PC-9 (cell line): ENCODE data around the gene KRT15. TPM values are rescaled to one million over a fixed set of nuclear protein-coding genes. Genes with fewer than 3 reads are reported as not detected.

ENCODE experiments used
- BruUV-seq: library from RNA; stranded (reverse); fragments of 400-500 nt; replicated peaks from 2 replicates; lab custom pipeline; 2021; lab: Mats Ljungman, UMichigan
- CTCF ChIA-PET: fragments of 300-600 bp; sonication (Branson Sonifier 250); formaldehyde crosslinking; loops from one replicate; lab custom pipeline; 2022; ENCODE audit warnings: antibody characterized with exemption; lab: Charles Lee
- POLR2A ChIA-PET: fragments of 300-600 bp; sonication (Branson Sonifier 250); formaldehyde crosslinking; loops from one replicate; lab custom pipeline; 2022; ENCODE audit warnings: antibody characterized with exemption; ENCODE audit not compliant: unreplicated experiment; lab: Charles Lee
- DNase-seq, 2 experiments: peaks; one replicate each; pipeline versions ENCODE4 v3.0.0 to v3.0.0-alpha.2; 2015 to 2022; ENCODE audit warnings: mixed read lengths in 1 of 2
- H2AFZ ChIP-seq: fragments of 200-600 bp; sonication (generic); 2 replicates; pipeline ENCODE4 v1.8.1; 2017; ENCODE audit warnings: antibody characterized with exemption
- H3F3A ChIP-seq: fragments of 200-600 bp; sonication (generic); 2 replicates; pipeline ENCODE4 v1.8.1; 2017; ENCODE audit warnings: antibody characterized with exemption, mild to moderate bottlenecking, low read depth; ENCODE audit not compliant: insufficient read depth
- H3K27ac ChIP-seq: fragments of 200-600 bp; sonication (generic); 2 replicates; pipeline ENCODE4 v1.6.1; 2016; ENCODE audit warnings: mixed run types
- H3K27me3 ChIP-seq: fragments of 200-600 bp; sonication (generic); 2 replicates; pipeline ENCODE4 v1.6.1; 2016; ENCODE audit warnings: low read depth, mixed run types; ENCODE audit not compliant: insufficient read depth
- H3K36me3 ChIP-seq: fragments of 200-600 bp; sonication (generic); 2 replicates; pipeline ENCODE4 v1.6.1; 2016; ENCODE audit warnings: low read depth, mixed run types
- H3K4me1 ChIP-seq: fragments of 200-600 bp; sonication (generic); replicated peaks from 2 replicates; pipeline ENCODE4 v1.6.1; 2016; ENCODE audit warnings: mixed run types; ENCODE audit not compliant: insufficient read depth
- H3K4me2 ChIP-seq: fragments of 200-600 bp; sonication (generic); 2 replicates; pipeline ENCODE4 v1.6.1; 2017; ENCODE audit warnings: mixed run types
- H3K4me3 ChIP-seq: fragments of 200-600 bp; sonication (generic); 2 replicates; pipeline ENCODE4 v1.6.1; 2016; ENCODE audit warnings: mixed run types
- H3K79me2 ChIP-seq: fragments of 200-600 bp; sonication (generic); 2 replicates; pipeline ENCODE4 v1.6.1; 2017; ENCODE audit warnings: low read depth, mixed run types
- H3K9me2 ChIP-seq: fragments of 200-600 bp; sonication (generic); 2 replicates; pipeline ENCODE4 v1.8.1; 2017; ENCODE audit warnings: mild to moderate bottlenecking; ENCODE audit not compliant: insufficient read depth
- H3K9me3 ChIP-seq: fragments of 200-600 bp; sonication (generic); 2 replicates; pipeline ENCODE4 v1.8.1; 2016; ENCODE audit warnings: low read depth; ENCODE audit not compliant: insufficient read depth
- H4K20me1 ChIP-seq: fragments of 200-600 bp; sonication (generic); 2 replicates; pipeline ENCODE4 v1.8.1; 2017; ENCODE audit not compliant: insufficient read depth
- EZH2 ChIP-seq: fragments of 200-600 bp; sonication (generic); IDR thresholded peaks from 2 replicates; pipeline ENCODE4 v1.8.0; 2017; ENCODE audit warnings: antibody characterized with exemption, low read depth
- intact Hi-C: fragments of 100-400 bp; cut with micrococcal nuclease; formaldehyde crosslinking; loops from one replicate; pipeline ENCODE4 v1.10.0; 2022; ENCODE audit not compliant: unreplicated experiment
- total RNA-seq: library from RNA; stranded (reverse); gene quantifications from 2 replicates; pipeline ENCODE4 v1.2.3, GENCODE V29; 2021
- TF ChIP-seq, protein P1 (sequence below): fragments of 200-600 bp; sonication (generic); conservative IDR thresholded peaks from 2 replicates; pipeline ENCODE4 v1.6.1; 2017; ENCODE audit warnings: mixed run types, antibody characterized with exemption, mild to moderate bottlenecking, moderate library complexity

Gene KRT15
- total RNA-seq, 1 experiment from 2014 or later, result 41.9 TPM

DNA sequence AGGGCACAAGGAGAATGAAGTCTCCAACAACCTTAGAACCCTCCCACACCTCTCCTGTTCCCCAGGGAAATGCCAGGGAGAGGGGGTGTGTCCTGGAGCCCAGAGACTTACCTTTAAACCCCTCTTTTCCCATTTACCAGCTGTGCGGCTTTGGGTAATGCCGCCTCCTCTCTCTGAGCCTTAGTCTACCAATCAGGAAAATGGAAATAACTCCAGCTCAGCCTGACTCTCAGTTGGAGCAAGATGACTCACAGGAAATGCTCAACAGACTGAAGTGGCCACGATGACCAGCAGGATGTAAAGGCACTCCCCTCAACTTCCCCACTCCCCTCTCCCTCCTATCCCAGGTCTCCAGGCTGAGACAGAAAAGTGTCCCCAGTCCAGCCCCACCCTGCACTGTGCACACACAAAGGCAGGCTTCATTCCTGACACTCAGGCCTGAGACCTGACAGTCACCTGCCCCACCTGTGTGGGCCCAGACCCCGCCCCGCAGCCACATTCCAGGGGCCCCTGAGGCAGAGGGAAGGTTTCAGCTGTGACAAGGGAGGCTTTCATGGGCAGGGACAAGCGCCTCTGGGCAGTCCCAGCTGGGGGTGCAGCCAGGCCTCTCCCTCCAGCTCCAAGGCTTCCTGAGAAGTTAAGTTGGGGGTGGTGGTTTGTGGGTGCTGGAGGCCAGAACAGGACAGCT, 3.0 kb upstream of the KRT15 start:
- no peaks in the 10 kb centered on the region for H3K9me3 ChIP-seq
- DNase-seq, result peak; percentile 97 to 98
- peak overlapping the region; percentile 93; the same call in 1 of the 2 replicates for H3K4me3 ChIP-seq
- H2AFZ ChIP-seq, result no peak overlapping the region
- peaks cover 84% of the 10 kb centered on the region for H3F3A ChIP-seq
- H3K9me2 ChIP-seq, result no peaks in the 10 kb centered on the region
- H3K27me3 ChIP-seq, result no peaks in the 10 kb centered on the region
- ChIA-PET POLR2A (interaction anchor here (0.5 to 5.8 kb wide), 21 partner anchors 9 to 1020 kb away, joined by 3 to 75 read pairs (median 5); partner anchors contain the start of genes KRT13 and TNS4), CTCF (interaction anchor here (0.6 to 4.7 kb wide), 6 partner anchors 14 to 207 kb away, joined by 3 to 51 read pairs (median 6); partner anchors contain the start of gene KRT13)
- peaks cover 29% of the 10 kb centered on the region for H3K36me3 ChIP-seq
- H3K4me2 ChIP-seq, result peak overlapping the region; percentile 98
- peaks cover 81% of the 10 kb centered on the region for H3K4me1 ChIP-seq
- peaks cover 13% of the 10 kb centered on the region for H4K20me1 ChIP-seq
- intact Hi-C loops, result loop anchor here (1.0 to 10.0 kb wide), 3 partner anchors 27 to 612 kb away; no protein-coding TSS in a partner anchor
- H3K79me2 ChIP-seq, result peaks cover 56% of the 10 kb centered on the region
- BruUV-seq, result no TSS peak
- peak overlapping the region; percentile 95 for H3K27ac ChIP-seq
- TF ChIP-seq, protein P1, sequence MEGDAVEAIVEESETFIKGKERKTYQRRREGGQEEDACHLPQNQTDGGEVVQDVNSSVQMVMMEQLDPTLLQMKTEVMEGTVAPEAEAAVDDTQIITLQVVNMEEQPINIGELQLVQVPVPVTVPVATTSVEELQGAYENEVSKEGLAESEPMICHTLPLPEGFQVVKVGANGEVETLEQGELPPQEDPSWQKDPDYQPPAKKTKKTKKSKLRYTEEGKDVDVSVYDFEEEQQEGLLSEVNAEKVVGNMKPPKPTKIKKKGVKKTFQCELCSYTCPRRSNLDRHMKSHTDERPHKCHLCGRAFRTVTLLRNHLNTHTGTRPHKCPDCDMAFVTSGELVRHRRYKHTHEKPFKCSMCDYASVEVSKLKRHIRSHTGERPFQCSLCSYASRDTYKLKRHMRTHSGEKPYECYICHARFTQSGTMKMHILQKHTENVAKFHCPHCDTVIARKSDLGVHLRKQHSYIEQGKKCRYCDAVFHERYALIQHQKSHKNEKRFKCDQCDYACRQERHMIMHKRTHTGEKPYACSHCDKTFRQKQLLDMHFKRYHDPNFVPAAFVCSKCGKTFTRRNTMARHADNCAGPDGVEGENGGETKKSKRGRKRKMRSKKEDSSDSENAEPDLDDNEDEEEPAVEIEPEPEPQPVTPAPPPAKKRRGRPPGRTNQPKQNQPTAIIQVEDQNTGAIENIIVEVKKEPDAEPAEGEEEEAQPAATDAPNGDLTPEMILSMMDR, result no peak
- TF ChIP-seq EZH2, result no peak

DNA sequence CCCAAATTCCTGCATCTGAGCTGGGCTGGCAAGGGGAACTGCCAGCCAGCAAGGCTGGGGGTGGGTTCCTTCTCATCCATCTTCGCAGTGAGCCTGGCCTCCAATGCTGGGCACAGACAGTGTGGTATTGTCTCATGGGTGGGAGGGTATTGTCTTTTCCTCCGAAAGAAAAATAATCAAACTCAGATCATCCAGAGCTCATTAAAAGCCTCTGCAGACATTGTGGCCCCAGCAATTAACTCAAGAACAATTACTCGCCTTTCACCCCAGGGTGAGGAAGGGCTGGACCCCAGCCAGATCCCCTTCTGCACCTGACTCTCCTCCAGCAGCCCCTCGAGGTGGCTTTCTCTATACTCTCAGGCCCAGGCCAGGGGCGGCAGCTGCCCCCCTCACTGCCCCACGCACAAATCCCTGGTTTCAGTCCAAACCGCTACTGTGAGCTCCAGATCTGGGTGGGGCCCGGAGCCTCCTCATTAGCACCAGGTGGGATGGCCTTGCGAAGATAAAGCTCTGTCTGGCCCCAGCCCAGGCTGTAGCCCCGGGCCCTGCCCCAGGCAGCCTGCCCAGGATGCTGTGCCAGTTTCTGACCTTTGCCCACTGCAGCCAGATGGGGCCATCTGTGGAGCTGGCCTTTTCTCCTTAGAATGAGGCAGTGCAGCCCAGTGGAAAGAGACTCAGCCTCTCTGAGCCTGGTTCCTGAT, 2.3 kb upstream of the KRT15 start:
- TF ChIP-seq, protein P1, result no peak
- TF ChIP-seq EZH2, result no peak
- Histone ChIP-seq H4K20me1 (peaks cover 6% of the 10 kb centered on the region; the same call in 1 of the 2 replicates), H3K27me3 (no peaks in the 10 kb centered on the region), H3K4me2 (peak overlapping the region; percentile 69), H3K27ac (peak overlapping the region; percentile 95), H3K79me2 (peaks cover 48% of the 10 kb centered on the region), H3F3A (peaks cover 76% of the 10 kb centered on the region), H3K4me1 (peaks cover 82% of the 10 kb centered on the region), H3K4me3 (peak overlapping the region; percentile 13; the same call in 1 of the 2 replicates), H3K9me2 (no peaks in the 10 kb centered on the region), H3K9me3 (no peaks in the 10 kb centered on the region), H2AFZ (no peak overlapping the region), H3K36me3 (peaks cover 27% of the 10 kb centered on the region)
- no TSS peak for BruUV-seq
- intact Hi-C loops, result loop anchor here (10.0 kb wide), 1 partner anchor 196 kb away; no protein-coding TSS in a partner anchor
- POLR2A ChIA-PET, result interaction anchor here (0.5 to 5.8 kb wide), 9 partner anchors 9 to 612 kb away, joined by 3 to 75 read pairs (median 8); partner anchors contain the start of gene KRT13
- CTCF ChIA-PET, result interaction anchor here (0.7 to 4.7 kb wide), 2 partner anchors 28 to 140 kb away, joined by 5 to 51 read pairs; no protein-coding TSS in a partner anchor
- DNase-seq, result peak; percentile 56 to 80
